ENCODE measurements around the gene ZDHHC8.

- TF ChIP-seq POLR2A (IDR thresholded peaks at IDR 0.05) = no peak
- TF ChIP-seq, protein P1, sequence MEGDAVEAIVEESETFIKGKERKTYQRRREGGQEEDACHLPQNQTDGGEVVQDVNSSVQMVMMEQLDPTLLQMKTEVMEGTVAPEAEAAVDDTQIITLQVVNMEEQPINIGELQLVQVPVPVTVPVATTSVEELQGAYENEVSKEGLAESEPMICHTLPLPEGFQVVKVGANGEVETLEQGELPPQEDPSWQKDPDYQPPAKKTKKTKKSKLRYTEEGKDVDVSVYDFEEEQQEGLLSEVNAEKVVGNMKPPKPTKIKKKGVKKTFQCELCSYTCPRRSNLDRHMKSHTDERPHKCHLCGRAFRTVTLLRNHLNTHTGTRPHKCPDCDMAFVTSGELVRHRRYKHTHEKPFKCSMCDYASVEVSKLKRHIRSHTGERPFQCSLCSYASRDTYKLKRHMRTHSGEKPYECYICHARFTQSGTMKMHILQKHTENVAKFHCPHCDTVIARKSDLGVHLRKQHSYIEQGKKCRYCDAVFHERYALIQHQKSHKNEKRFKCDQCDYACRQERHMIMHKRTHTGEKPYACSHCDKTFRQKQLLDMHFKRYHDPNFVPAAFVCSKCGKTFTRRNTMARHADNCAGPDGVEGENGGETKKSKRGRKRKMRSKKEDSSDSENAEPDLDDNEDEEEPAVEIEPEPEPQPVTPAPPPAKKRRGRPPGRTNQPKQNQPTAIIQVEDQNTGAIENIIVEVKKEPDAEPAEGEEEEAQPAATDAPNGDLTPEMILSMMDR (IDR thresholded peaks at IDR 0.05) = no peak
These were observed 8.1 kb upstream of the ZDHHC8 start for GRCh38 chr22:20123366-20124082.
